ENCODE measurements around the gene CDH10. TPM values are rescaled to one million over a fixed set of nuclear protein-coding genes. Genes with fewer than 3 reads are reported as not detected.

Gene CDH10
- total RNA-seq, 4 donors from 2014 or later, result 0.40 TPM; not detected in 3

DNA sequence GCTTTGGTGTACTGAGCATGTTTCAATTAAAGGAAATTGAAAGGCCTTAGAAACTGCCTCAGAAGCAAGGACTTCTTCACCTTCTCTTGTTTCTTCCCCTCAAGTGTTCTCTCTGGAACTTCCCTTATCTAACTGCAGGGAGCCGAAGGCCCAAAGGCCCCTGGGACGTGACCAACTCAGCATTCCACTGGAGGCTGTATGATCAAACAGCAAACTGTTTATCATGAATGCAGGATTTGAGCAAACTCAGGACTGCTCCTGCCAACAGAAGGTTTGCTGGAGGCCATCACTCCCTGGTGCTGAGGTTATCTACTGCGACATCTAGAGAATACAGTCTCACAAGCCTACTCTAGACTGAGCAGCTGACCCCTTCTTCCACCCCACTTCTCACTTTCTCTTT is 4.8 kb upstream of the CDH10 start:
- H3K4me1 ChIP-seq, result peaks cover 0 to 7% (median 0%) of the 10 kb centered on the region in 3 donors
- WGBS, 2 donors (ENCODE audit: low coverage in 1 of 2), result 71 to 78% methylated on average over 1 to 3 of the region's 3 CpGs
- H3K4me3 ChIP-seq, result no peak overlapping the region
- H3K27me3 ChIP-seq, result peaks cover 20% of the 10 kb centered on the region
- no peaks in the 10 kb centered on the region for H3K36me3 ChIP-seq
- H3K27ac ChIP-seq, result no peak overlapping the region
- no peak for ATAC-seq
- H3K9me3 ChIP-seq, result no peaks in the 10 kb centered on the region
- TF ChIP-seq, protein P1, sequence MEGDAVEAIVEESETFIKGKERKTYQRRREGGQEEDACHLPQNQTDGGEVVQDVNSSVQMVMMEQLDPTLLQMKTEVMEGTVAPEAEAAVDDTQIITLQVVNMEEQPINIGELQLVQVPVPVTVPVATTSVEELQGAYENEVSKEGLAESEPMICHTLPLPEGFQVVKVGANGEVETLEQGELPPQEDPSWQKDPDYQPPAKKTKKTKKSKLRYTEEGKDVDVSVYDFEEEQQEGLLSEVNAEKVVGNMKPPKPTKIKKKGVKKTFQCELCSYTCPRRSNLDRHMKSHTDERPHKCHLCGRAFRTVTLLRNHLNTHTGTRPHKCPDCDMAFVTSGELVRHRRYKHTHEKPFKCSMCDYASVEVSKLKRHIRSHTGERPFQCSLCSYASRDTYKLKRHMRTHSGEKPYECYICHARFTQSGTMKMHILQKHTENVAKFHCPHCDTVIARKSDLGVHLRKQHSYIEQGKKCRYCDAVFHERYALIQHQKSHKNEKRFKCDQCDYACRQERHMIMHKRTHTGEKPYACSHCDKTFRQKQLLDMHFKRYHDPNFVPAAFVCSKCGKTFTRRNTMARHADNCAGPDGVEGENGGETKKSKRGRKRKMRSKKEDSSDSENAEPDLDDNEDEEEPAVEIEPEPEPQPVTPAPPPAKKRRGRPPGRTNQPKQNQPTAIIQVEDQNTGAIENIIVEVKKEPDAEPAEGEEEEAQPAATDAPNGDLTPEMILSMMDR (IDR thresholded peaks at IDR 0.05), result no peak
- TF ChIP-seq EP300 (IDR thresholded peaks at IDR 0.05) (no peak), POLR2A (IDR thresholded peaks at IDR 0.05) (no peak), POLR2AphosphoS5 (IDR thresholded peaks at IDR 0.05) (no peak)

DNA sequence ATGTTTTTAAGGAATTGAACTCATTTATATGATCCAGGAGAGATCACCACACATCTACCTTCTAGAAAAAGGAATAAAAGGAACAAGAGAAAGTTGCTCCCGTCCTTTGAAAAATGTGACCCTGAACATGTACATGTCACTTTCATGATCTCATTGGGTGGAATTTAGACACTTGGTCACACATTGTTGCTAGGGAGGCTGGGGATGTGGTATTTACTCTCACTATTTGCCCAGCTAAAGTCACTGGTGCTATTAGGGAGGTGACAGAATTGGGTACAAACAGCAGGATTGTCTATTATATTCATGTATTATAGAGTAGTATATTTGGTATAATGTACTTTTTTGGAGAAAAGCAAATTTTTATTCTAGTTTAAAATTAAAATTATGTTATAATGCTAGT is 2.1 kb upstream of the CDH10 start:
- 71 to 90% methylated on average over 1 of the region's 1 CpG for WGBS, 2 donors (ENCODE audit: low coverage in 1 of 2)
- H3K27me3 ChIP-seq, result peaks cover 22% of the 10 kb centered on the region
- TF ChIP-seq, protein P1 (IDR thresholded peaks at IDR 0.05), result no peak
- TF ChIP-seq EP300 (IDR thresholded peaks at IDR 0.05) (no peak), POLR2A (IDR thresholded peaks at IDR 0.05) (no peak)
- H3K4me1 ChIP-seq, result peaks cover 0 to 9% (median 0%) of the 10 kb centered on the region in 3 donors
- no peak overlapping the region for H3K27ac ChIP-seq
- no peaks in the 10 kb centered on the region for H3K9me3 ChIP-seq
- no peak overlapping the region for H3K4me3 ChIP-seq
- ATAC-seq, result no peak
- no peaks in the 10 kb centered on the region for H3K36me3 ChIP-seq

DNA sequence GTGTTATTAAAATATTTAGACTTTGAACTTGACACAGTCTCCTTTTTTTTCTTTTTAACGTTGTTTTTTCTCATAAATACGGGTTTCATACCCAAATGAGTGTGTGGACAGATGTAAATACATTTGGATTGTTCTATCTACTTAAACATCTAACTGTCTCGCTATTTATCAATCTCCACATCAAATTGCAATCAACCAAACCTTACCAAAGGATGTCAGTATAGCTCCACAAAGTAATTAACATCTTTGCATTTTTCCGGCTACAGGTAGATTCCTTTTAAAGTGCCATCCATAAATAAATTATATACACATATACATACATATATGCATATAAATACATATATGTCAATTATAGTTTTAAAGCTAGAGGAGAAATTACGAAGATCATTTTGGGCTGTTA is 705 bp upstream of the CDH10 start:
- TF ChIP-seq POLR2A (IDR thresholded peaks at IDR 0.05), result no peak
- no peak for TF ChIP-seq POLR2AphosphoS5 (IDR thresholded peaks at IDR 0.05)
- no peak for TF ChIP-seq EP300 (IDR thresholded peaks at IDR 0.05)
- TF ChIP-seq, protein P1 (IDR thresholded peaks at IDR 0.05), result no peak
- Histone ChIP-seq H3K36me3 (no peaks in the 10 kb centered on the region), H3K9me3 (no peaks in the 10 kb centered on the region), H3K4me3 (no peak overlapping the region), H3K4me1 (peaks cover 0 to 9% (median 0%) of the 10 kb centered on the region in 3 donors), H3K27ac (no peak overlapping the region), H3K27me3 (peaks cover 22% of the 10 kb centered on the region)
- 62 to 64% methylated on average over 5 of the region's 5 CpGs for WGBS, 2 donors (ENCODE audit: low coverage in 1 of 2)
- ATAC-seq, result no peak

DNA sequence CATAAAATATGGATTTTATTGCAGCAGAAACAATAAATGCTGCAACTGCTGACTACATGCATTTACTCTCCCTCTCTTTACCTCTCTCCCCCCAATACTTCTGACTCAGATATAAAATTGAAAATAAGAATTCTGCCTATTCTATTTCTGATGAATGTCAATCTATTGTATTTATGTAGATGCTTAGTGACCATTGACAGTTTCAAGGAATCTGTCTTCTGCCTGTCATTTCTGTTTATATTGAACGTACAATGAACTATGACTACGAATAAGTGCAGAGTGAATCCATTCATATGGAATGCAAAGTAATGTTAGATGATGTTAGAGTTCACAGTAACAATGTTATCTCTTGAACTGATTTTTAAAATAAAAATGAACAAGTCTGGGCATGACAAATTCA is 898 bp downstream of the CDH10 start:
- no peak for ATAC-seq
- WGBS, 2 donors (ENCODE audit: low coverage in 1 of 2), result 36 to 43% methylated on average over 2 of the region's 2 CpGs

DNA sequence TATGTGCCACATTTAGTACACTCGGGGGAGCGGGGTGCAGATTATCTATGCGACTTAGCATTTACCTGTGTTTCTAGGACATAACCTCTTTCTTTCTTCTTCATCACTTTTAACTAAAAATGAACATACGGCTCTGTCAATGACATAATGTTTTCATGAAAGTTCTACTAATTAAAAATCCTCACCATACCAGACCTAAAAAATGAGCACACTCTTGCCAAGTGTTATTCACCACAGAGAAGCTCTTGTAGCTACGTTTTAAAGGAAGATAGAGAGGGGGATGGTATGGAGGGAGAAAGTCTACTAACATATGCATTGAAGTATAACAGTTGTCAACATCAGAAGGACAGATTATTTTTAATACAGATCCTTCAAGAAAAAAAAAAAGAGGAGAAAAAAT is 1.6 kb downstream of the CDH10 start:
- H3K36me3 ChIP-seq, result no peaks in the 10 kb centered on the region
- peaks cover 0 to 9% (median 0%) of the 10 kb centered on the region in 3 donors for H3K4me1 ChIP-seq
- 35 to 38% methylated on average over 4 to 5 of the region's 5 CpGs for WGBS, 2 donors (ENCODE audit: low coverage in 1 of 2)
- H3K4me3 ChIP-seq, result no peak overlapping the region
- peaks cover 15% of the 10 kb centered on the region for H3K27me3 ChIP-seq
- ATAC-seq, result no peak
- no peaks in the 10 kb centered on the region for H3K9me3 ChIP-seq
- H3K27ac ChIP-seq, result no peak overlapping the region
- TF ChIP-seq EP300 (IDR thresholded peaks at IDR 0.05) (no peak), POLR2A (IDR thresholded peaks at IDR 0.05) (no peak)

More for the DNA sequence above, 898 bp downstream of the CDH10 start:
- no peaks in the 10 kb centered on the region for H3K9me3 ChIP-seq
- H3K4me1 ChIP-seq, result peaks cover 0 to 9% (median 0%) of the 10 kb centered on the region in 3 donors
- H3K27ac ChIP-seq, result no peak overlapping the region
- no peak overlapping the region for H3K4me3 ChIP-seq
- H3K36me3 ChIP-seq, result no peaks in the 10 kb centered on the region
- H3K27me3 ChIP-seq, result peaks cover 19% of the 10 kb centered on the region
- TF ChIP-seq, protein P1 (IDR thresholded peaks at IDR 0.05), result no peak
- TF ChIP-seq POLR2A (IDR thresholded peaks at IDR 0.05), result no peak
- no peak for TF ChIP-seq EP300 (IDR thresholded peaks at IDR 0.05)
- no peak for TF ChIP-seq POLR2AphosphoS5 (IDR thresholded peaks at IDR 0.05)
